Omental fat pad (tissue), 4 donors: ENCODE measurements around the gene ASAP2. TPM values are rescaled to one million over a fixed set of nuclear protein-coding genes. Genes with fewer than 3 reads are reported as not detected.
A peak's percentile ranks its signal among the peaks of the same experiment; 100 is the strongest.

Experiments
- ATAC-seq: fragments of 150-250 bp; one replicate; pipeline ENCODE4 v1.9.1; 2016; ENCODE audit warnings: mild to moderate bottlenecking, moderate library complexity; ENCODE audit not compliant: low FRiP score
- DNase-seq: peaks from one replicate; pipeline ENCODE4 v3.0.0-alpha.2; 2019; ENCODE audit warnings: low spot score
- CTCF ChIP-seq, 3 donors: fragments of 450-650 bp; IDR thresholded peaks; one replicate each; pipeline ENCODE4 v1.5.1; 2016 to 2017; ENCODE audit warnings: antibody characterized with exemption in 3 of 3, mild to moderate bottlenecking in 3 of 3, moderate library complexity in 2 of 3
- total RNA-seq, 4 donors: library from RNA; depleted of rRNA; stranded (reverse); fragments of >200 nt; gene quantifications; one replicate each; pipeline ENCODE4 v1.1.0, GENCODE V29; 2016

Gene ASAP2
- total RNA-seq, 4 donors from 2014 or later, result 16.8 to 57.4 (median 22.8) TPM

DNA sequence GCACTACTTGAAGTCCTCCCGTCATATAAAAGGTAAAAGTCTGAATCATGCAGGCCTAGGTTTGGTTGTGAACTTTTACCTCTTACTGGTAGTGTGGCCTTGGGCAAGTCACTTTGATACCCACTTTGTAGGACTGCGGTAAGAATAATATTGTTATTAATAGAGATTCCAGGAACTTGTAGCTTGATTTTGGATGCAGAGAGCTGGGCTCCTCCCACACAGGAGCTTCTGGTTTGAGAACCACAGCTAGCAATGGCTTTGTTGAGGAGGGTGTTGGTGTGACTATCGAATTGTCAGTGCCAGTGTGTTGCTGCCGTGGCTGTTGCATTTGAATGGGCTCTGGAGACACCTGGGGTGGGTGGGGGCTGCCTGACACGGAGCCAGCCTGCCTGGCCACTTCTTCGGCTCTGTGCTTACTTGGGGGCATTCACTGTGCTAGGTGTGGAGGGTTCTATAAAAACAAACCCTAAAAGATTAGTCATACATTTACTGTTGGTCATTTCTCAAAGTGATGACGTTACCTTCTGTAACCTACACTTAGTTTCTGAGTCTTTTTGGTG, 38.5 kb downstream of the ASAP2 start:
- no peak for TF ChIP-seq CTCF (IDR thresholded peaks at IDR 0.05)
- DNase-seq, result no peak
- ATAC-seq, result no peak

GRCh38 chr2:9247177-9247576, 40.6 kb downstream of the ASAP2 start:
- ATAC-seq (no peak), DNase-seq (no peak)
- no peak for TF ChIP-seq CTCF (IDR thresholded peaks at IDR 0.05)

GRCh38 chr2:9247786-9248185, 41.2 kb downstream of the ASAP2 start:
- no peak for DNase-seq
- TF ChIP-seq CTCF (IDR thresholded peaks at IDR 0.05), result no peak
- ATAC-seq, result no peak

DNA sequence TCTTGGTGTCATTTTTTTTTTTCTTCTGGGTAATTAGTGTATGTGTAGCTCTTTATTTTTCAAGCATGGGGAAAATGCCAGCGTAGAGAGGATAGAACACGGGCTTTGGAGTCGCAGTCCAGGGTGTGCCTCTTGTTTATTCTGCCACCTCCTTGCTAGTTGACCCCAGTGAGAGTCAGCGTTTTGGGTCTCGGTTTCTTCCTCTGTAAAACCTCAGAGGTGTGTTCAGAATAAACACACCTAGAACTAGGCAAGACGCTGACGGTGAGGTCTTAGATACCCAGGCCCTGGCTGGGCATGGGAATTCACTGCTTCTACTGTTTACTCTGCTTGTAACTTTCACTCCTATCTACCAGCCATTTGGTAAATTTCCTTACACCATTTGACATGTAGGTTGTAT, 41.8 kb downstream of the ASAP2 start:
- no peak for ATAC-seq
- no peak for DNase-seq
- no peak for TF ChIP-seq CTCF (IDR thresholded peaks at IDR 0.05)

- ATAC-seq (peak; percentile 49), DNase-seq (no peak)
- TF ChIP-seq CTCF (IDR thresholded peaks at IDR 0.05), result no peak
These were observed 42.6 kb downstream of the ASAP2 start for GRCh38 chr2:9249020-9249800.

DNA sequence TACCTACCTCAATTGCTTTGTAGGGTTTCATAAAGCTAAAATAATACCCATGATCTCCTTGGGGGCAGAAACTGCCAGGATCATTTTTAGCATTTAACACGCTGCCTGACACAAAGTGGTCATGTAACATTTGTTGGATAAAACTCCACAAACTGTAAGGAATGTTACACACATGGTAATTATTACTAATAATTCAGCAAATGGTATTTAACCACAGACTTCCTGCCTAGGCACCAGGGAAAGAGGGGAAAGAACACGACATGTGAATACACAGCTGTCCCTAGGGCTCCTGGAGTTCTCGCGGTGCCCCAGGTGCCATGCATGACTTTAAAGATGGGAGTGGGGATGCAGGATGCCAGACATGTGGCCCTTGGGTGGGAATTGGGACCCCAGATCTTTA, 43.5 kb downstream of the ASAP2 start:
- no peak for TF ChIP-seq CTCF (IDR thresholded peaks at IDR 0.05)
- DNase-seq (no peak), ATAC-seq (no peak)
